Left ventricle myocardium inferior (tissue), 1 donor: ENCODE results near the gene ATF6B. TPM values are rescaled to one million over a fixed set of nuclear protein-coding genes. Genes with fewer than 3 reads are reported as not detected.
"Not testable (repeated sequence)": the region's sequence is repeated elsewhere in the genome, so short reads cannot be mapped to it uniquely, and the experiment has no call there.

ENCODE experiments used
- DNase-seq: peaks from one replicate; pipeline ENCODE4 v3.0.0-alpha.2; 2020
- H3K27ac ChIP-seq: fragments of 200-600 bp; replicated peaks from 2 replicates; pipeline ENCODE4 v1.8.0; 2021
- H3K27me3 ChIP-seq: fragments of 200-600 bp; 2 replicates; pipeline ENCODE4 v1.8.0; 2021; ENCODE audit warnings: low read depth
- H3K36me3 ChIP-seq: fragments of 200-600 bp; 2 replicates; pipeline ENCODE4 v1.8.0; 2021
- H3K4me1 ChIP-seq: fragments of 200-600 bp; 2 replicates; pipeline ENCODE4 v1.8.0; 2021
- H3K4me3 ChIP-seq: fragments of 200-600 bp; 2 replicates; pipeline ENCODE4 v1.8.0; 2021; ENCODE audit warnings: mild to moderate bottlenecking, moderate library complexity
- H3K9me3 ChIP-seq: fragments of 200-600 bp; replicated peaks from 2 replicates; pipeline ENCODE4 v1.8.0; 2021
- CTCF ChIP-seq: fragments of 200-600 bp; IDR thresholded peaks from 2 replicates; pipeline ENCODE4 v1.8.0; 2021; ENCODE audit warnings: antibody characterized with exemption, mild to moderate bottlenecking, borderline replicate concordance
- intact Hi-C: fragments of 100-400 bp; cut with micrococcal nuclease; formaldehyde crosslinking; loops from one replicate; pipeline ENCODE4 v1.11.0; 2022
- microRNA-seq: library from miRNA; unstranded; fragments of <30 nt; microRNA quantifications from one replicate; pipeline ENCODE4 v1.2.0, GENCODE V29; 2020
- total RNA-seq: library from RNA; stranded (reverse); fragmentation: NEBNext Ultra II Directional; extraction: Animal tissue kit (Norgen Biotek cat#: 25700); gene quantifications from one replicate; pipeline ENCODE4 v1.2.1, GENCODE V29; 2021
- donor health status: DM: no; HTN: yes; CAD: no; lungs with severe emphysema.

ATF6B gene
- total RNA-seq, 1 donor from 2014 or later = 29.1 TPM

DNA sequence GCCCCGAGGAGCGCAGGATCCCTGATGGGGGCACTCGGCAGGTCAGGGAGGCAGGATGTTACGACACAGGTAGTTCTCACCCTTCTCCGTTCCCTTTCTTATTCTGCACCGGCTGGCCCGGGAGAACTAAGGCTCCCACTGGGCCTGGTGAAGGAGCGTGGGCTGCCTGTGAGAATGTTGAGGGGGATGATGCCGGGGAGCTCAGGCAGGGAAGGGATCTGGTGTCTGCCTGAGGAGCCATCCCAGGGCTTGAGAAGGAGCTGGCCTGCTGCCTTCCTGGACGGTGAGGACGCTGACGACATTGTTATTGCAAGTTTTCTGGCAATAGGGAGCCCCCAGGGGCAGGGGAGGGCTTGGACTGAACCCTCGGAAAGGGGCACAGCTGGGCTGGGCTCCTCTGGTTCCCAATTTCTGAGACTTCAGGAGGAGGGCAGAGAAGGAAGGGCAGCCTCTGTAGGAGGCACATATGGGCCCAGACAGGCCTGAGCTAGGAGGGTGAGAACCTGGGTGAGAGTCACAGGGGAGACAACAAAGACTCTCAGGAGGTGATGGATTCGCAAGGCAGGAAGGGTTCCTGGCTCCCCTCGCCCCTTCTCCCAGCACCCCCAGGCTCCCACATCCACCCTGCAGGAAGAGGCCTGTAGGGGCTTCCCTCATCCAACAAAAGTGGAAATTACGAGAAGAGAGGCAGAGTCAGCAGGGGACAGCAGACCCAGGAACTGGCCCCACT, 57.1 kb downstream of the ATF6B start:
- H3K4me1 ChIP-seq = peaks cover 8% of the 10 kb centered on the region
- peaks cover 90% of the 10 kb centered on the region for H3K36me3 ChIP-seq
- peak; percentile 81 for DNase-seq
- H3K4me3 ChIP-seq = no peak overlapping the region
- no peaks in the 10 kb centered on the region for H3K9me3 ChIP-seq
- H3K27ac ChIP-seq = peak overlapping the region; percentile 81
- intact Hi-C loops = no loop called here
- TF ChIP-seq CTCF = no peak
- H3K27me3 ChIP-seq = no peaks in the 10 kb centered on the region

- Histone ChIP-seq H3K27me3 (no peaks in the 10 kb centered on the region), H3K4me1 (peaks cover 7% of the 10 kb centered on the region), H3K4me3 (no peak overlapping the region), H3K36me3 (peaks cover 91% of the 10 kb centered on the region), H3K27ac (peak overlapping the region; percentile 81), H3K9me3 (no peaks in the 10 kb centered on the region)
- intact Hi-C loops = no loop called here
- DNase-seq = no peak
- TF ChIP-seq CTCF = no peak
Observed at GRCh38 chr6:32069878-32070515, 58.0 kb downstream of the ATF6B start.

- Histone ChIP-seq H3K4me1 (peaks cover 7% of the 10 kb centered on the region), H3K36me3 (peaks cover 93% of the 10 kb centered on the region), H3K27me3 (no peaks in the 10 kb centered on the region), H3K27ac (peak overlapping the region; percentile 81), H3K9me3 (no peaks in the 10 kb centered on the region), H3K4me3 (no peak overlapping the region)
- DNase-seq = no peak
- TF ChIP-seq CTCF = no peak
- intact Hi-C loops = no loop called here
Observed at GRCh38 chr6:32069460-32069859, 58.6 kb downstream of the ATF6B start.

GRCh38 chr6:32068867-32069266, 59.2 kb downstream of the ATF6B start:
- Histone ChIP-seq H3K9me3 (no peaks in the 10 kb centered on the region), H3K4me1 (peaks cover 7% of the 10 kb centered on the region), H3K27me3 (no peaks in the 10 kb centered on the region), H3K4me3 (no peak overlapping the region), H3K36me3 (peaks cover 92% of the 10 kb centered on the region), H3K27ac (peak overlapping the region; percentile 6)
- intact Hi-C loops = no loop called here
- no peak for DNase-seq
- TF ChIP-seq CTCF = no peak

DNA sequence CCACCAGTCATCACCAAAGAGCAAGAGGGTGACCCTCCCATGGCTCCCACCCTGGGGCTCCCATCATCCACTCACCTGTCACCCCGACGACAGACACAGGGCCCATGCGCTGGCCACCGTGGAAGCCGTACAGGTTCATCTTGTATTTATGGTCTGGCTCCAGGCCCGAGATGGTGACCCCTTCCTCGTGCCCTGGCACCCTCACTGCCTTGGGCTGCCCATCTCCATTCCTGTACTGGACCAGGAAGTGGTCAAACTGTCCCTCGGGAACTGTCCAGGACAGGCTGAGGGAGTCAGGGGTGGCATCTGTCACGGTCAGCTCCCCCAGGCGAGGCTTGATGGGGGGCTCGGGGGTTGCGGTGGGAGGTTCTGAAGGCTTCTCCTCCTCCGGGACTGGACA, 59.7 kb downstream of the ATF6B start:
- Histone ChIP-seq H3K27ac (peak overlapping the region; percentile 6), H3K36me3 (peaks cover 92% of the 10 kb centered on the region)
- H3K4me1 ChIP-seq, DNase-seq, H3K27me3 ChIP-seq, H3K4me3 ChIP-seq, intact Hi-C loops, H3K9me3 ChIP-seq: not testable (repeated sequence)

- H3K4me3 ChIP-seq, H3K27ac ChIP-seq, H3K27me3 ChIP-seq, H3K4me1 ChIP-seq, intact Hi-C loops, H3K9me3 ChIP-seq, DNase-seq: not testable (repeated sequence)
- H3K36me3 ChIP-seq = peaks cover 91% of the 10 kb centered on the region
Observed at GRCh38 chr6:32067521-32067920, 60.5 kb downstream of the ATF6B start.

Small RNAs within 50 kb of the gene (microRNA-seq; reads per million reads assigned to microRNA genes)
- gene MIR6721 = not detected

Other genes with a start within 250 kb of the ATF6B start
- 0.08 TPM for gene SLC44A4, start 249.2 kb downstream of the ATF6B start, total RNA-seq
- gene EHMT2, start 230.5 kb downstream of the ATF6B start, total RNA-seq = 15.6 TPM
- 3.5 TPM for gene ZBTB12, start 226.2 kb downstream of the ATF6B start, total RNA-seq
- 9.7 TPM for gene C2, start 200.5 kb downstream of the ATF6B start, total RNA-seq
- gene CFB, start 182.2 kb downstream of the ATF6B start, total RNA-seq = 3.7 TPM
- 39.3 TPM for gene NELFE, start 169.3 kb downstream of the ATF6B start, total RNA-seq
- gene SKIC2, start 169.1 kb downstream of the ATF6B start, total RNA-seq = 32.9 TPM
- gene DXO, start 156.1 kb downstream of the ATF6B start, total RNA-seq = 11.2 TPM
- 76.2 TPM for gene C4A, start 146.2 kb downstream of the ATF6B start, total RNA-seq
- 72.9 TPM for gene C4B, start 113.5 kb downstream of the ATF6B start, total RNA-seq
- gene CYP21A2, start 89.8 kb downstream of the ATF6B start, total RNA-seq = 0.41 TPM
- 73.0 TPM for gene TNXB, start 18.9 kb downstream of the ATF6B start, total RNA-seq
- 2.7 TPM for gene FKBPL, start 2.0 kb upstream of the ATF6B start, total RNA-seq
- gene PRRT1, start 23.7 kb upstream of the ATF6B start, total RNA-seq = 1.0 TPM
- gene PPT2, start 25.9 kb upstream of the ATF6B start, total RNA-seq = 23.4 TPM
- 9.2 TPM for gene EGFL8, start 36.3 kb upstream of the ATF6B start, total RNA-seq
- 43.0 TPM for gene AGPAT1, start 47.8 kb upstream of the ATF6B start, total RNA-seq
- gene RNF5, start 50.2 kb upstream of the ATF6B start, total RNA-seq = 76.0 TPM
- 1.8 TPM for gene AGER, start 56.0 kb upstream of the ATF6B start, total RNA-seq
- gene PBX2, start 62.0 kb upstream of the ATF6B start, total RNA-seq = 36.5 TPM
- 5.0 TPM for gene GPSM3, start 64.4 kb upstream of the ATF6B start, total RNA-seq
- gene NOTCH4, start 95.8 kb upstream of the ATF6B start, total RNA-seq = 23.0 TPM
- not detected for gene TSBP1, start 243.7 kb upstream of the ATF6B start, total RNA-seq